SK-N-SH treated with all-trans-retinoic acid at 6 μM for 48 hours (cell line): Measurements from ENCODE around the gene CNNM3.
"Not testable (repeated sequence)": the region's sequence is repeated elsewhere in the genome, so short reads cannot be mapped to it uniquely, and the experiment has no call there.

Experiments
- ATAC-seq: fragments of 200-7000 bp; cut with Tn5 transposase; 3 replicates; pipeline ENCODE4 v1.9.1; 2020; ENCODE audit warnings: mild to moderate bottlenecking, moderate library complexity
- ARNTL ChIP-seq: fragments of 450-650 bp; formaldehyde crosslinking; IDR thresholded peaks from 2 replicates; pipeline ENCODE4 v1.5.0; 2020; ENCODE audit warnings: low read depth, mild to moderate bottlenecking, moderate library complexity, borderline replicate concordance
- BACH2 ChIP-seq: fragments of 250-450 bp; sonication (Bioruptor Pico); IDR thresholded peaks from 2 replicates; pipeline ENCODE4 v1.9.0; 2021; ENCODE audit warnings: mild to moderate bottlenecking, borderline replicate concordance
- CSDC2 ChIP-seq: fragments of 250-450 bp; sonication (Bioruptor Pico); IDR thresholded peaks from 2 replicates; pipeline ENCODE4 v1.5.0; 2020; ENCODE audit warnings: mild to moderate bottlenecking, moderate library complexity
- GLIS3 ChIP-seq: fragments of 250-450 bp; sonication (Bioruptor Pico); IDR thresholded peaks from 2 replicates; pipeline ENCODE4 v1.5.0; 2020; ENCODE audit warnings: mild to moderate bottlenecking, moderate library complexity
- ISL1 ChIP-seq: fragments of 250-450 bp; sonication (Bioruptor Pico); IDR thresholded peaks from 2 replicates; pipeline ENCODE4 v2.1.2; 2022; ENCODE audit warnings: mild to moderate bottlenecking, moderate library complexity
- OSR1 ChIP-seq: fragments of 250-450 bp; sonication (Bioruptor Pico); IDR thresholded peaks from 2 replicates; pipeline ENCODE4 v1.8.0; 2022; ENCODE audit warnings: moderate library complexity, mild to moderate bottlenecking, inconsistent platforms
- RARB ChIP-seq: fragments of 250-450 bp; sonication (Bioruptor Pico); IDR thresholded peaks from 2 replicates; pipeline ENCODE4 v1.8.0; 2021; ENCODE audit warnings: mild to moderate bottlenecking, moderate library complexity
- SNAI2 ChIP-seq: fragments of 250-450 bp; sonication (Bioruptor Pico); IDR thresholded peaks from 2 replicates; pipeline ENCODE4 v1.5.0; 2020; ENCODE audit warnings: mild to moderate bottlenecking, moderate library complexity
- TCF4 ChIP-seq: fragments of 250-450 bp; sonication (Bioruptor Pico); IDR thresholded peaks from 2 replicates; pipeline ENCODE4 v1.8.0; 2021; ENCODE audit warnings: mild to moderate bottlenecking, moderate library complexity, borderline replicate concordance
- TOX ChIP-seq: fragments of 250-450 bp; sonication (Bioruptor Pico); IDR thresholded peaks from 2 replicates; pipeline ENCODE4 v1.8.0; 2021; ENCODE audit warnings: mild to moderate bottlenecking, moderate library complexity, borderline replicate concordance
- ZFP3 ChIP-seq: fragments of 250-450 bp; sonication (Bioruptor Pico); IDR thresholded peaks from 2 replicates; pipeline ENCODE4 v1.5.0; 2020; ENCODE audit warnings: mild to moderate bottlenecking, moderate library complexity
- ZNF565 ChIP-seq: fragments of 450-650 bp; formaldehyde crosslinking; conservative IDR thresholded peaks from 2 replicates; pipeline ENCODE4 v1.5.0; 2020; ENCODE audit warnings: low read depth, mild to moderate bottlenecking, moderate library complexity
- ZNF8 ChIP-seq: fragments of 450-650 bp; formaldehyde crosslinking; IDR thresholded peaks from 2 replicates; pipeline ENCODE4 v1.5.0; 2020; ENCODE audit warnings: mild to moderate bottlenecking, moderate library complexity
- TF ChIP-seq, protein P1 (sequence below): fragments of 250-450 bp; sonication (Bioruptor Pico); IDR thresholded peaks from 2 replicates; pipeline ENCODE4 v1.8.0; 2021; ENCODE audit warnings: low read depth, mild to moderate bottlenecking, moderate library complexity, borderline replicate concordance
- TF ChIP-seq, protein P2 (sequence below): fragments of 250-450 bp; sonication (Bioruptor Pico); IDR thresholded peaks from 2 replicates; pipeline ENCODE4 v1.5.1; 2020; ENCODE audit warnings: low read depth, mild to moderate bottlenecking, moderate library complexity
- TF ChIP-seq, protein P3 (sequence below): fragments of 250-450 bp; sonication (Bioruptor Pico); IDR thresholded peaks from 2 replicates; pipeline ENCODE4 v1.5.0; 2020; ENCODE audit warnings: mild to moderate bottlenecking, moderate library complexity
- TF ChIP-seq, protein P4 (sequence below): fragments of 250-450 bp; sonication (Bioruptor Pico); IDR thresholded peaks from 2 replicates; pipeline ENCODE4 v1.8.0; 2020; ENCODE audit warnings: mild to moderate bottlenecking, moderate library complexity, borderline replicate concordance
- TF ChIP-seq, protein P5 (sequence below): fragments of 250-450 bp; sonication (Bioruptor Pico); IDR thresholded peaks from 2 replicates; pipeline ENCODE4 v1.5.1; 2021; ENCODE audit warnings: mild to moderate bottlenecking, moderate library complexity

The CNNM3 gene

DNA sequence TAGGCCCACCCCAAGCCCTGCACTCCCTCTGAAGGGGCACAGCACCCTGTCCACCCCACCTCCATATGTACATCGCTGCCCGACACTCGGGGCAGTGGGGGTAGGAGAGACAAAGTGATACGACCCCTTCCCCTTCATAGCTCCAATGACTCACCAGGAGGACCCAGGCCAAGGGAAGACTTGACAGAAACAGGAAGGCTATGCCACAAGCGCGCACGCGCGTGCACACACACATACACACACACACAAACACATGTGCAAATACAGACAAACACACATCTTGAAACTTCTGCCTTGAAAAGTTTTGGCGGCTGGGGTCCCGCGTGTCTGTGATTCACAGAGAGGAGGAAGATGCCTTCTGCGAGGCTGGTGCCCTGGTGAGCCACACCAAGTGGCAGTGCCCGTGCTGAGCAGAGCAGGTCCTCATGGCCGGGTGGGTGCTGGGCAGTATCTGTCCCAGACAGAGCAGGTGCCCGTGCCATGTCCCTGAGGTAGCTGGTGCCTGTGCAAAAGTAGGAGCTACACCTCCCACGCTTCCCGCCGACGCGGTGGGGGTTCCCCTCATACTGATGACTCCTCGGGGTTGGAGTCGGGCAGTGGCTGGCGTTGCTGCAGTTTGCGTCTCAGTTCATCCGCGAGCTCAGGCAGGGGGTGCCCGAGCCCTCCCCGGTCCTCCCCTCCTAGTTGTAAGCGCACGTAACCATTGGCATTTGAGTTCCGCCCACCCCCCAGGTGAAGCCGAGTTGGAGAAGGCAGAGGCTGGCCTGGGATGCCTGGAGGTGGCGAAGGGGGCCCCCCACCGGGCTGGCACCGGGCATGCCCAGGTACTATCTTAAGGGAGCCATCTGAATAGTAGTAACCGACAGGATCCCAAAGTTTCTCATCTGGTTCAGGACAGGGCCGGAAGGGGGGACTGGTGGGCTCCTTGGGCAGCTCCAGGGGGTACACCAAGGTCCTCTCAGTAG, 44.3 kb downstream of the CNNM3 start:
- TF ChIP-seq ISL1 (CRISPR knock-in tag) (no peak), CSDC2 (CRISPR knock-in tag) (no peak), TOX (no peak)
- TF ChIP-seq, protein P1, sequence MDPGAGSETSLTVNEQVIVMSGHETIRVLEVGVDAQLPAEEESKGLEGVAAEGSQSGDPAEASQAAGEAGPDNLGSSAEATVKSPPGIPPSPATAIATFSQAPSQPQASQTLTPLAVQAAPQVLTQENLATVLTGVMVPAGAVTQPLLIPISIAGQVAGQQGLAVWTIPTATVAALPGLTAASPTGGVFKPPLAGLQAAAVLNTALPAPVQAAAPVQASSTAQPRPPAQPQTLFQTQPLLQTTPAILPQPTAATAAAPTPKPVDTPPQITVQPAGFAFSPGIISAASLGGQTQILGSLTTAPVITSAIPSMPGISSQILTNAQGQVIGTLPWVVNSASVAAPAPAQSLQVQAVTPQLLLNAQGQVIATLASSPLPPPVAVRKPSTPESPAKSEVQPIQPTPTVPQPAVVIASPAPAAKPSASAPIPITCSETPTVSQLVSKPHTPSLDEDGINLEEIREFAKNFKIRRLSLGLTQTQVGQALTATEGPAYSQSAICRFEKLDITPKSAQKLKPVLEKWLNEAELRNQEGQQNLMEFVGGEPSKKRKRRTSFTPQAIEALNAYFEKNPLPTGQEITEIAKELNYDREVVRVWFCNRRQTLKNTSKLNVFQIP (CRISPR knock-in tag): no peak
- no peak for ATAC-seq

DNA sequence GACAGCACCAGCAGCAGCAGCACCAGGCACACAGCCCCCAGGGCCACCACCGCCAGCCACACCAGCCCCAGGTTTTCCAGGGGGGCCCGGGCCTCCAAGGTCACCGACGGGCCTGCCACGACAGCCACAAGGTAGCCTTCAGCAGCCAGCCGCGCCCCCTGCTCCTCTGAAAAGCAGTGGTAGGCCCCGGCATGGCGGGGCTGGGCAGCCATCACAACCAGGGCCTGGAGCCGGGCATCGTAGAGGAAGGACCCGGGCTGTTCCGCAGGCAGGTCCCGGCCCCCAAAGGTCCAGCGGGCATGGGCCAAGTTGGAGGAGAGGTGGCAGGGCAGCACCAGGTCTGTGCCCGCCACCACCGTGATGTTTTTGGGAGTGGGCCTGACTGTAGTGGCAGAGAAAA, 45.0 kb downstream of the CNNM3 start:
- no peak for TF ChIP-seq OSR1 (CRISPR knock-in tag)
- no peak for TF ChIP-seq ZNF8 (CRISPR knock-in tag)
- no peak for TF ChIP-seq SNAI2 (CRISPR knock-in tag)
- TF ChIP-seq, protein P2, sequence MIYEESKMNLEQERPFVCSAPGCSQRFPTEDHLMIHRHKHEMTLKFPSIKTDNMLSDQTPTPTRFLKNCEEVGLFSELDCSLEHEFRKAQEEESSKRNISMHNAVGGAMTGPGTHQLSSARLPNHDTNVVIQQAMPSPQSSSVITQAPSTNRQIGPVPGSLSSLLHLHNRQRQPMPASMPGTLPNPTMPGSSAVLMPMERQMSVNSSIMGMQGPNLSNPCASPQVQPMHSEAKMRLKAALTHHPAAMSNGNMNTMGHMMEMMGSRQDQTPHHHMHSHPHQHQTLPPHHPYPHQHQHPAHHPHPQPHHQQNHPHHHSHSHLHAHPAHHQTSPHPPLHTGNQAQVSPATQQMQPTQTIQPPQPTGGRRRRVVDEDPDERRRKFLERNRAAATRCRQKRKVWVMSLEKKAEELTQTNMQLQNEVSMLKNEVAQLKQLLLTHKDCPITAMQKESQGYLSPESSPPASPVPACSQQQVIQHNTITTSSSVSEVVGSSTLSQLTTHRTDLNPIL (CRISPR knock-in tag): no peak
- TF ChIP-seq, protein P3, sequence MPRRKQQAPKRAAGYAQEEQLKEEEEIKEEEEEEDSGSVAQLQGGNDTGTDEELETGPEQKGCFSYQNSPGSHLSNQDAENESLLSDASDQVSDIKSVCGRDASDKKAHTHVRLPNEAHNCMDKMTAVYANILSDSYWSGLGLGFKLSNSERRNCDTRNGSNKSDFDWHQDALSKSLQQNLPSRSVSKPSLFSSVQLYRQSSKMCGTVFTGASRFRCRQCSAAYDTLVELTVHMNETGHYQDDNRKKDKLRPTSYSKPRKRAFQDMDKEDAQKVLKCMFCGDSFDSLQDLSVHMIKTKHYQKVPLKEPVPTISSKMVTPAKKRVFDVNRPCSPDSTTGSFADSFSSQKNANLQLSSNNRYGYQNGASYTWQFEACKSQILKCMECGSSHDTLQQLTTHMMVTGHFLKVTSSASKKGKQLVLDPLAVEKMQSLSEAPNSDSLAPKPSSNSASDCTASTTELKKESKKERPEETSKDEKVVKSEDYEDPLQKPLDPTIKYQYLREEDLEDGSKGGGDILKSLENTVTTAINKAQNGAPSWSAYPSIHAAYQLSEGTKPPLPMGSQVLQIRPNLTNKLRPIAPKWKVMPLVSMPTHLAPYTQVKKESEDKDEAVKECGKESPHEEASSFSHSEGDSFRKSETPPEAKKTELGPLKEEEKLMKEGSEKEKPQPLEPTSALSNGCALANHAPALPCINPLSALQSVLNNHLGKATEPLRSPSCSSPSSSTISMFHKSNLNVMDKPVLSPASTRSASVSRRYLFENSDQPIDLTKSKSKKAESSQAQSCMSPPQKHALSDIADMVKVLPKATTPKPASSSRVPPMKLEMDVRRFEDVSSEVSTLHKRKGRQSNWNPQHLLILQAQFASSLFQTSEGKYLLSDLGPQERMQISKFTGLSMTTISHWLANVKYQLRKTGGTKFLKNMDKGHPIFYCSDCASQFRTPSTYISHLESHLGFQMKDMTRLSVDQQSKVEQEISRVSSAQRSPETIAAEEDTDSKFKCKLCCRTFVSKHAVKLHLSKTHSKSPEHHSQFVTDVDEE (CRISPR knock-in tag): no peak
- TF ChIP-seq, protein P4, sequence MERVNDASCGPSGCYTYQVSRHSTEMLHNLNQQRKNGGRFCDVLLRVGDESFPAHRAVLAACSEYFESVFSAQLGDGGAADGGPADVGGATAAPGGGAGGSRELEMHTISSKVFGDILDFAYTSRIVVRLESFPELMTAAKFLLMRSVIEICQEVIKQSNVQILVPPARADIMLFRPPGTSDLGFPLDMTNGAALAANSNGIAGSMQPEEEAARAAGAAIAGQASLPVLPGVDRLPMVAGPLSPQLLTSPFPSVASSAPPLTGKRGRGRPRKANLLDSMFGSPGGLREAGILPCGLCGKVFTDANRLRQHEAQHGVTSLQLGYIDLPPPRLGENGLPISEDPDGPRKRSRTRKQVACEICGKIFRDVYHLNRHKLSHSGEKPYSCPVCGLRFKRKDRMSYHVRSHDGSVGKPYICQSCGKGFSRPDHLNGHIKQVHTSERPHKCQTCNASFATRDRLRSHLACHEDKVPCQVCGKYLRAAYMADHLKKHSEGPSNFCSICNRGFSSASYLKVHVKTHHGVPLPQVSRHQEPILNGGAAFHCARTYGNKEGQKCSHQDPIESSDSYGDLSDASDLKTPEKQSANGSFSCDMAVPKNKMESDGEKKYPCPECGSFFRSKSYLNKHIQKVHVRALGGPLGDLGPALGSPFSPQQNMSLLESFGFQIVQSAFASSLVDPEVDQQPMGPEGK (CRISPR knock-in tag): no peak
- TF ChIP-seq BACH2 (CRISPR knock-in tag): no peak
- no peak for TF ChIP-seq ZNF565
- TF ChIP-seq ARNTL (CRISPR knock-in tag): no peak
- ATAC-seq: no peak

DNA sequence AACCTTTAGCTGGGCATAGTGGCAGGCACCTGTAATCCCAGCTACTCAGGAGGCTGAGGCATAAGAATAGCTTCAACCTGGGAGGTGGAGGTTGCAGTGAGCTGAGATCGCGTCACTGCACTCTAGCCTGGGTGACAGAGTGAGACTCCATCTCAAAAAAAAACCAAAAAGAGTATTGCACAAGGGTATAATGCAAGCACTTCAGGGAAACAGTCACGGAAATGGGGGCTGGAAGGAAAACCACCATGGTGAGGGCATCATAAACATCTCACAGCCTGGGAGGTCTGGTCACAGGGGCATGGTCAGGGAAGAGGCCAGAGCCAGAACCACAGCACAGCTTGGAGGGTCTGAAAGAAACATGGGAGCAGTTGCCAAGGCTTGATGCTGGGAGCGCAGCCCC, 47.0 kb downstream of the CNNM3 start:
- not testable (repeated sequence) for ATAC-seq

DNA sequence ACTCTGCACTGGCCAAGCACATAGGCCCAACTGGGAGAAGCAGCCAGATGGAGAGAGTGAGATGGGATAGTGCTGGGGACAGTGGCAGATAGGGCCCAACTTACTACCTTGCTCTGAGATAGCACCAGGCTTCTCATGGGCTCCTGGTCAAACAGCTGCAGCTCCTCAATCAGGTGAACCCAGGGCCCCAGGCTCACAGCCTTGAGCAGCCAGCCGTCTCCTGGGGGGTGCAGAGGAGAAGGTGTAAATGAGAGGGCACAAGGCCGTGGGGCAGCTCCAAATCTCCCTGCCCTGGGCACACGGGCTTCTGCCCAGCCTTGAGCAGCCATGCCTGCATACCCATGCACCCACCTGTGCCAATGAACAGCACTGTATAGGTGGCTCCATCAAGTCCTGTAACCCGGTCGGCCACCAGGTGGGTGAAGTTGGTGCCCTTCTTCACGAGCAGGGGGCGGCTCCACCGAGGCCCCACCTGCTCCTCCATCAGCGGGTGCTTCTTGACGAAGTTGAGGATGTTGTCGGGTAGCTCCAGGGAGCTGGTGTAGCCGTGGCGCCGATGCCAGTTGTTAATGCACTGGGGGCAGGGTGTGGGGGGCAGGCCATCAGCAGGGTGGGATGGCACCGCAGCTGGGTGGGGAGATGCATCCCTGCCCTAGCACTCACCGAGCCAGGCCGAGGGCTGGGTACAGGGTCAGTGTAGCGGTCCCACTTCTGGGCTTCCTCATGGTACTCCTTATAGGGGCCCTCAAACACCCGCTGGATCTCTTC, 47.7 kb downstream of the CNNM3 start:
- no peak for TF ChIP-seq RARB (CRISPR knock-in tag)
- TF ChIP-seq, protein P5, sequence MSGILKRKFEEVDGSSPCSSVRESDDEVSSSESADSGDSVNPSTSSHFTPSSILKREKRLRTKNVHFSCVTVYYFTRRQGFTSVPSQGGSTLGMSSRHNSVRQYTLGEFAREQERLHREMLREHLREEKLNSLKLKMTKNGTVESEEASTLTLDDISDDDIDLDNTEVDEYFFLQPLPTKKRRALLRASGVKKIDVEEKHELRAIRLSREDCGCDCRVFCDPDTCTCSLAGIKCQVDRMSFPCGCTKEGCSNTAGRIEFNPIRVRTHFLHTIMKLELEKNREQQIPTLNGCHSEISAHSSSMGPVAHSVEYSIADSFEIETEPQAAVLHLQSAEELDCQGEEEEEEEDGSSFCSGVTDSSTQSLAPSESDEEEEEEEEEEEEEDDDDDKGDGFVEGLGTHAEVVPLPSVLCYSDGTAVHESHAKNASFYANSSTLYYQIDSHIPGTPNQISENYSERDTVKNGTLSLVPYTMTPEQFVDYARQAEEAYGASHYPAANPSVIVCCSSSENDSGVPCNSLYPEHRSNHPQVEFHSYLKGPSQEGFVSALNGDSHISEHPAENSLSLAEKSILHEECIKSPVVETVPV (CRISPR knock-in tag): no peak
- no peak for TF ChIP-seq BACH2 (CRISPR knock-in tag)
- no peak for TF ChIP-seq ISL1 (CRISPR knock-in tag)
- TF ChIP-seq GLIS3 (CRISPR knock-in tag): no peak
- TF ChIP-seq SNAI2 (CRISPR knock-in tag): no peak
- no peak for TF ChIP-seq ARNTL (CRISPR knock-in tag)
- no peak for TF ChIP-seq ZNF565
- no peak for TF ChIP-seq TCF4 (CRISPR knock-in tag)
- TF ChIP-seq, protein P4 (CRISPR knock-in tag): no peak
- no peak for TF ChIP-seq ZFP3
- no peak for ATAC-seq
